Measurements from ENCODE around the gene SHCBP1L.

- TF ChIP-seq EZH2 (IDR thresholded peaks at IDR 0.05) (no peak), CTCF (IDR thresholded peaks at IDR 0.05) (no peak), EZH2phosphoT487 (IDR thresholded peaks at IDR 0.05) (no peak)
These were observed 37.6 kb upstream of the SHCBP1L start for GRCh38 chr1:182990413-182991144.

Data from neural progenitor cell (in vitro differentiated cells).